ENCODE measurements around the gene SH2B3.
"Not testable (repeated sequence)": the region's sequence is repeated elsewhere in the genome, so short reads cannot be mapped to it uniquely, and the experiment has no call there.

SH2B3 gene

GRCh38 chr12:111389635-111390034 lies 16.1 kb upstream of the SH2B3 start:
- H3K27ac ChIP-seq, result no peak overlapping the region
- no peak for TF ChIP-seq ZFX (IDR thresholded peaks at IDR 0.05)
- no peak for TF ChIP-seq CTCF (conservative IDR thresholded peaks at IDR 0.05)

GRCh38 chr12:111390910-111391309 lies 14.8 kb upstream of the SH2B3 start:
- no peak overlapping the region for H3K27ac ChIP-seq
- TF ChIP-seq CTCF (conservative IDR thresholded peaks at IDR 0.05), result no peak
- no peak for TF ChIP-seq ZFX (IDR thresholded peaks at IDR 0.05)

- TF ChIP-seq ZFX (IDR thresholded peaks at IDR 0.05) (no peak), CTCF (conservative IDR thresholded peaks at IDR 0.05) (no peak)
- no peak overlapping the region for H3K27ac ChIP-seq
Measured at GRCh38 chr12:111393700-111394300, 11.9 kb upstream of the SH2B3 start.

GRCh38 chr12:111394480-111394879 lies 11.2 kb upstream of the SH2B3 start:
- TF ChIP-seq CTCF (conservative IDR thresholded peaks at IDR 0.05) (no peak), ZFX (IDR thresholded peaks at IDR 0.05) (no peak)
- no peak overlapping the region for H3K27ac ChIP-seq

DNA sequence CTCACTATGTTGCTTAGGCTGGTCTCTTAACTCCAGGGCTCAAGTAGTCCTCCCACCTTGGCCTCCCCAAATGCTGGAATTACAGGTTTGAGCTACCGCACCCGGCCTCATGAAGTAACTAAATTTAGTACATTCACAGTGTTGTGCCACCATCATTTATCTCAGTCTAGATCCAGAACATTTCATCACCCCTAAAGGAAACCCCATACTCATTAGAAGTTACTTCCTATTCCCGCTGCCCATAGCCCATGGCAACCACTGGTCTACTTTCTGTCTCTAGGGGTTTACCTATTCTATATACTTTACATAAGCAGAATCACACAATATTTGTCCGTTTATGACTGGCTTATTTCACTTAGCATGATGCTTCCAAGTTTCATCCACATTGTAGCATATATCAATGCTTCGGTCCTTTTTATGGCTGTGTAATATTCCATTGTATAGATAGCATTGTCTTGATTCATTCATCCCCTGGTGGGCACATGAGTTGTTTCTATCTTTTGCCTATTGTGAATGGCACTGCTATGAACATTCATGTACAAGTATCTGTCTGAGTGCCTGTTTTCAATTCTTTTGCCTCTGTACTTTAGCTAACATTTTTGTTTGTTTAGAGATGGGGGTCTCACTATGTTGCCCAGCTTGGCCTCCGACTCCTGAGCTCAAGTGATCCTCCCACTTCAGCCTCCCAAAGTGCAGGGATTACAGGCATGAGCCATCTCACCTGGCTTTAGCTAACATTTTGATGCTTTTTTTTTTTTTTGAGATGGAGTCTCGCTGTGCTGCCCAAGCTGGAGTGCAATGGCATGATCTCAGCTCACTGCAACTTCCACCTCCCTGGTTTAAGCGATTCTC lies 10.2 kb upstream of the SH2B3 start:
- no peak overlapping the region for H3K27ac ChIP-seq
- TF ChIP-seq CTCF (conservative IDR thresholded peaks at IDR 0.05) (no peak), ZFX (IDR thresholded peaks at IDR 0.05) (no peak)

DNA sequence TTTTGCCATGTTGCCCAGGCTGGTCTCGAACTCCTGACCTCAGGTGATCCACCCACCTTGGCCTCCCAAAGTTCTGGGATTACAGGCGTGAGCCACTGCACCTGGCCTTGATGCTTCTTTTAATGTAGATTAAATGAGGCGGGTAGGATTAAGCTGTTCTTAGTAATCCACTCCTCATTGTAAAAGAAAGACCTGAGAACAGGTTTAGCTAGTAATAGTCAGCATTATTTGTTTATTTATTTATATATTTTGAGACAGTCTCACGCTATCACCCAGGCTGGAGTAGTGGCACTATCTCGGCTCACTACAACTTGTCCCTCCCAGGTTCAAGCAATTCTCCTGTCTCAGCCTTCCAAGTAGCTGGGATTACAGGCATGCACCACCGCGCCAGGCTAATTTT lies 9.5 kb upstream of the SH2B3 start:
- H3K27ac ChIP-seq, result not testable (repeated sequence)

- TF ChIP-seq ZFX (IDR thresholded peaks at IDR 0.05) (no peak), CTCF (conservative IDR thresholded peaks at IDR 0.05) (peak; percentile 97)
- H3K27ac ChIP-seq, result no peak overlapping the region
Measured at GRCh38 chr12:111396726-111397445, 8.8 kb upstream of the SH2B3 start.
